Spleen (tissue), 7 donors: ENCODE results near the gene OXNAD1.

Experiments used
- POLR2A ChIP-seq, 3 donors: fragments of 450-650 bp; IDR thresholded peaks; one replicate each; pipeline ENCODE4 v1.5.1; 2017; ENCODE audit warnings: antibody characterized with exemption in 3 of 3, mild to moderate bottlenecking in 1 of 3
- TF ChIP-seq, protein P1 (sequence below), 11 experiments: fragments of 200-600 bp in 7 of 11; fragments of 450-650 bp in 4 of 11; sonication (generic) in 4 of 11; IDR thresholded peaks in 8 of 11; conservative IDR thresholded peaks in 3 of 11; 1 replicate in 7 of 11; 2 replicates in 4 of 11; pipeline versions ENCODE4 v1.4.0 to v1.8.0; 2016 to 2021; ENCODE audit warnings: antibody characterized with exemption in 11 of 11, inconsistent platforms in 4 of 11, mild to moderate bottlenecking in 1 of 11
- donor health status: DM: no; HTN: no; CAD: no; lungs with moderate emphysema.
- donor health status: DM: no; HTN: no; CAD: no.
- donor health status: DM: no; HTN: no; CAD: no.

DNA sequence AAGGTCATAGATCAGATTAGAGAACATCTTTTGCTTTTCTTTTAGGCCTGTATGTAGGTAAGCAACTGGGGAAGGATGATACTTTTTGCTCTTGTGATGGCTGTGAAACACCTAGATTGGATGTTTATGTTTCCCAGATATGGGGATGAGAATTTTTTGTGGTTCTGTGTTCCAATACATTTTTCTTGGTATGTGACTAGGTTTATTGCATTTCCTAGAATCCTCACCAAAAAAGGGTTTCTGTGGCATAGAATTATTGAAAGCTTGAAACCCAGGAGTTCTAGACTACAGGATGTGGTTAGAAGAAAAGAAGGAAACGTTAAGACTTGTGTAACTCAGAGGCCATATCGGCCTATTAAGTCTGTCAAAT is 25.8 kb downstream of the OXNAD1 start:
- TF ChIP-seq, protein P1, sequence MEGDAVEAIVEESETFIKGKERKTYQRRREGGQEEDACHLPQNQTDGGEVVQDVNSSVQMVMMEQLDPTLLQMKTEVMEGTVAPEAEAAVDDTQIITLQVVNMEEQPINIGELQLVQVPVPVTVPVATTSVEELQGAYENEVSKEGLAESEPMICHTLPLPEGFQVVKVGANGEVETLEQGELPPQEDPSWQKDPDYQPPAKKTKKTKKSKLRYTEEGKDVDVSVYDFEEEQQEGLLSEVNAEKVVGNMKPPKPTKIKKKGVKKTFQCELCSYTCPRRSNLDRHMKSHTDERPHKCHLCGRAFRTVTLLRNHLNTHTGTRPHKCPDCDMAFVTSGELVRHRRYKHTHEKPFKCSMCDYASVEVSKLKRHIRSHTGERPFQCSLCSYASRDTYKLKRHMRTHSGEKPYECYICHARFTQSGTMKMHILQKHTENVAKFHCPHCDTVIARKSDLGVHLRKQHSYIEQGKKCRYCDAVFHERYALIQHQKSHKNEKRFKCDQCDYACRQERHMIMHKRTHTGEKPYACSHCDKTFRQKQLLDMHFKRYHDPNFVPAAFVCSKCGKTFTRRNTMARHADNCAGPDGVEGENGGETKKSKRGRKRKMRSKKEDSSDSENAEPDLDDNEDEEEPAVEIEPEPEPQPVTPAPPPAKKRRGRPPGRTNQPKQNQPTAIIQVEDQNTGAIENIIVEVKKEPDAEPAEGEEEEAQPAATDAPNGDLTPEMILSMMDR (IDR thresholded peaks at IDR 0.05 in 8 of 11, conservative IDR thresholded peaks at IDR 0.05 in 3 of 11) = no peak
- no peak for TF ChIP-seq POLR2A (IDR thresholded peaks at IDR 0.05)
